GM18502 (cell line): Measurements from ENCODE around the gene UPP1.

Experiments
- ATAC-seq: cut with Tn5 transposase; IDR thresholded peaks from one replicate; pipeline ENCODE4 v1.9.1; 2021; ENCODE audit warnings: mild to moderate bottlenecking; ENCODE audit not compliant: unreplicated experiment, poor library complexity

Gene UPP1

GRCh38 chr7:48148311-48148710 is 59.2 kb downstream of the UPP1 start:
- no peak for ATAC-seq

- no peak for ATAC-seq
Measured at GRCh38 chr7:48149058-48149457, 60.0 kb downstream of the UPP1 start.

- ATAC-seq, result no peak
Measured at GRCh38 chr7:48150086-48150485, 61.0 kb downstream of the UPP1 start.

GRCh38 chr7:48154792-48155413 is 65.8 kb downstream of the UPP1 start:
- peak; percentile 71 for ATAC-seq
